ENCODE measurements around the gene MEIG1.

The MEIG1 gene

DNA sequence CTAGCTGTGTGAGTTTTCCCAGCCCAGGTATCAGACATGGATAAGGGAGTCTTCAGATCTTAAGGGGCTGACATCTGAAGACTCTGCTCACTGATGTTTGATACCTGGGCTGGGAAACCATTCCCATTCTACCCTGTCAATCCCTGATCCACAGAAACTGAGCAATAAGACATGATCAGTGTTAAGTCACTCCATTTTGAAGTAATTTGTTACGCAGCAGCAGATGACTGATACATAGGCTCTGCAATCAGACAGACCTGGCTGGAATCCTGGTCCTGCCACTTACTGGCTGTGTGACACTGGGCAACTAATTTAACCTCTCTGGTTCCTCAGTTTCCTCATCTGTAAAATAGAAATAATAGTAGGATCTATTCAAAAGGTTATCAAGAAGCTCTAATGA is 11.9 kb upstream of the MEIG1 start:
- TF ChIP-seq, protein P1, sequence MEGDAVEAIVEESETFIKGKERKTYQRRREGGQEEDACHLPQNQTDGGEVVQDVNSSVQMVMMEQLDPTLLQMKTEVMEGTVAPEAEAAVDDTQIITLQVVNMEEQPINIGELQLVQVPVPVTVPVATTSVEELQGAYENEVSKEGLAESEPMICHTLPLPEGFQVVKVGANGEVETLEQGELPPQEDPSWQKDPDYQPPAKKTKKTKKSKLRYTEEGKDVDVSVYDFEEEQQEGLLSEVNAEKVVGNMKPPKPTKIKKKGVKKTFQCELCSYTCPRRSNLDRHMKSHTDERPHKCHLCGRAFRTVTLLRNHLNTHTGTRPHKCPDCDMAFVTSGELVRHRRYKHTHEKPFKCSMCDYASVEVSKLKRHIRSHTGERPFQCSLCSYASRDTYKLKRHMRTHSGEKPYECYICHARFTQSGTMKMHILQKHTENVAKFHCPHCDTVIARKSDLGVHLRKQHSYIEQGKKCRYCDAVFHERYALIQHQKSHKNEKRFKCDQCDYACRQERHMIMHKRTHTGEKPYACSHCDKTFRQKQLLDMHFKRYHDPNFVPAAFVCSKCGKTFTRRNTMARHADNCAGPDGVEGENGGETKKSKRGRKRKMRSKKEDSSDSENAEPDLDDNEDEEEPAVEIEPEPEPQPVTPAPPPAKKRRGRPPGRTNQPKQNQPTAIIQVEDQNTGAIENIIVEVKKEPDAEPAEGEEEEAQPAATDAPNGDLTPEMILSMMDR (IDR thresholded peaks at IDR 0.05; ENCODE audit: low read depth, low read length), result no peak
- H3K4me3 ChIP-seq (ENCODE audit: low read depth, low read length), result no peak overlapping the region

DNA sequence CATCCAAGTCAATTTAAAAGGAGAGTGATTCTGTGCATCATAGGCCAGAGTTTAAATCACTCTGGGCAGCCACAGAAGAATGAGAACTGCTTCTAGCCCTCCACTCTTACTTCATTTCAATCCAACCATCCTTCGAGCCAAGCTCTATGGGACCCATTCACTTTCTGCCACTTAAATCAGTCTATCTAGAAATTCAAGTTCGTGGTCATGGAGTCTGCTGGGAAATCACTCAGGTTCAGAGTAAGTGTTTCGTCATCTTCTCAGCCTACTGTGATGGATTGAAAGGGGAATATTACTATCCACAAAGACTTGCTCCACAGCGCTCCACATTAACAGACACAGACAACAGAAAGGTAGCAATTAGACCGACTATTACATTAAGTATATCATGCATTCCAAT is 9.9 kb upstream of the MEIG1 start:
- TF ChIP-seq, protein P1 (IDR thresholded peaks at IDR 0.05; ENCODE audit: low read depth, low read length), result no peak
- H3K4me3 ChIP-seq (ENCODE audit: low read depth, low read length), result no peak overlapping the region

DNA sequence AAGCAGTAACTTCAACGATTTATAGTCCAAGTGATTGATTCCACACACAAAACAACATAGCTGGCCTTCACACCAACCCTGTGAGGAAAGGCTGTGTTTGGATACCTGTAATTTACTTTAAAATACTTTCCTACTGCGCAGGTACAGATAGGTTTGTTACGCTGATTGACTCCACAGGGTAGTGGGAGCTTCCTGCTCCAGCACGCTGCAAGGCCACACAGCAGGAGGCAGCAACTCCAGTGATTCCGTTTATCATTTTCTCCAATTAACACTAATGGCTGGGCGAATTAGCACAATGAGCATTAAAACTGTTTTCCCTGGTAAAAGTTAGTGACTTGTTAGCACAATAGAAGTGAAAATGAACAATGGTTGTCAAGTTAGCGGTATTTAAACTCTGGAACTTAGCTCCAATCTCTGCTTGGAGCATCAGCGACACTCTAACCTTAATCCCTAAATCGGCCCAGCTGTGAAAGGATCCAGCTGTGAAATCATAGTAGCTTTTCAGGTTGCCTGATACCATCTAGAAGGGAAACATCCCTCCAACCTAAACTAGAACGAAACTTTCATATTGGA is 6.3 kb upstream of the MEIG1 start:
- TF ChIP-seq, protein P1 (IDR thresholded peaks at IDR 0.05; ENCODE audit: low read depth, low read length), result no peak
- peak overlapping the region; percentile 83 for H3K4me3 ChIP-seq (ENCODE audit: low read depth, low read length)

DNA sequence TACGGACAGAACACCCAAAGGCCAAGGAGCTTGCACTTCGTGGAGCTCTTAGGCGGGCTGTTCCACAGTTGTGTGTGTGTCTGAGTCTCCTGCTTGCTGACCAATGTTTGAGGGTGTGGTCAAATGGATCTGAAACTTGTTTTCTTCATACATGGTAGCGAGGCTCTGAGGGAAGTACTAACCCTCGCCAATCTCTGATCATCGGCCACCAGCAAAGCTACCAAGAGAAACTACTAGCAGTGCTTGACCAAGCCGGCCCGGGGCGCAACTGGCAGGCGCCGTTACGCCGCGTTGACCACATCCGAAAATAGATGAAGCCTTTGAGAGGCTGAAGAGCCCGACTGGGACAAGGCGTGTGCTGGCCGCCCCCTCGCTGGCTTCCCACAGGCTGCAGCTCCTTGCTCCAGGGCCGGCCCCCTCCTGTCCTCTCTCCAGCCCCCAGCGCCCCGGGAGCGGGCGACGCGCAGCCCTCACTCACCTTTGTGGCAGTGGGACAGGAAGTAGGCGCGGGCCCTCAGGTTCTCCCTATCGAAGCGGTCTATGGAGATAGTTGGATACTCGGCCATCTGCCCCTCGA is 5.7 kb upstream of the MEIG1 start:
- TF ChIP-seq, protein P1 (IDR thresholded peaks at IDR 0.05; ENCODE audit: low read depth, low read length), result no peak
- peak overlapping the region; percentile 83 for H3K4me3 ChIP-seq (ENCODE audit: low read depth, low read length)

DNA sequence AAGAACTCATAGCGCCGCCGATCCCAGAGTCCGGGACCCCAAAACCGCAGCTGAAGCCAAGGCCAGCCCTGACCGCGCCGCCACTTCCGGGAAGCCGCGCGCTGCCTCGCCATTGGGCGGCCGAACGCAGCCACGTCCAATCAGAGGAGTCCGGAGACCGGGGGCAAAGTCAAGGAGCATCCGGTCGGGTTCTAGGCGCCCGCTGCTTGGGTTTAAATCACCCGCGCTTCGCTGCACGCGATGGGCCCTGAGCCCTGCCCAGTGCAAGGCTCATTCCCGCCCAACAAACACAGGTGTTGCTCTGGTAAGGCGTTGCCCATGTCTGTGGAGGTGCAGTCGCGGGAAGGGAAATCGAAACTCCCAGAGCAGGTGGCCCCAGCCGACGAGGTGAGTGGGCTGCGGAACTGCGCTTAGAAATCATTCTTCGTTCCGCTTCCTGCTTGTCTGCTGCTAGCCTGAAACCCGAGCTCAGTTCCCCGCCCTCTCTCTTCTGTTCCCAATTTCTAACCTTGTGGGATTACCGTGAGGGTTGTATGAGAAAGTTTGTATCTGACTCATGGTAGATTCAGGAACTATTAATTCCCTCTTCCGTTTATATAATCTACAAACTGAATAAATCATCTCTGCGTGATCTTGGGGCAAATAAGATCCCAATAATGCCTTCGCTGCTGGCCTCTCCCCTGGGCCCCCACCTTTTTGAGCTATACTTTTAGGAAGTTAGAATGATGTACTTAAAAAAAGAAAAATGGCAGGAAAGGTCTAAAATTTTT is 5.0 kb upstream of the MEIG1 start, which contains the start of gene DCLRE1C:
DCLRE1C (minus strand) TSS at position 96 of the 770 bp plus-strand sequence; CDS start at position 10, 86 bp downstream.
- H3K4me3 ChIP-seq (ENCODE audit: low read depth, low read length), result peak within 1 kb of the TSS; percentile 83
- TF ChIP-seq, protein P1 (IDR thresholded peaks at IDR 0.05; ENCODE audit: low read depth, low read length), result no peak

DNA sequence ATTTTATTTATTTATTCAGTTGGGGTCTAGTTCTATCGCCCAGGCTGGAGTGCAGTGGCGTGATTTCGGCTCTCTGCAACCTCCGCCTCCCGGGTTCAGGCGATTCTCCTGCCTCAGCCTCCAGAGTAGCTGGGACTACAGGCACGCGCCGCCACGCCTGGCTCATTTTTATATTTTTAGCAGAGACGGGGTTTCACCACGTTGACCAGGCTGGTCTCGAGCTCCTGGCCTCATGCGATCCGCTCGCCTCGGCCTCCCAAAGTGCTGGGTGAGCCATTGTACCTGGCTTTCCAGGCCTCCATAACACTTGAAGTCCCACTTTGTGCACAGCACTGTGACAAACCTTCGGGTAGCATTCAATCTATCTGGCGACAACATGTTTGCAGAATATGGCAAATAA is 4.3 kb upstream of the MEIG1 start:
- TF ChIP-seq, protein P1 (IDR thresholded peaks at IDR 0.05; ENCODE audit: low read depth, low read length), result no peak
- peak overlapping the region; percentile 83 for H3K4me3 ChIP-seq (ENCODE audit: low read depth, low read length)

DNA sequence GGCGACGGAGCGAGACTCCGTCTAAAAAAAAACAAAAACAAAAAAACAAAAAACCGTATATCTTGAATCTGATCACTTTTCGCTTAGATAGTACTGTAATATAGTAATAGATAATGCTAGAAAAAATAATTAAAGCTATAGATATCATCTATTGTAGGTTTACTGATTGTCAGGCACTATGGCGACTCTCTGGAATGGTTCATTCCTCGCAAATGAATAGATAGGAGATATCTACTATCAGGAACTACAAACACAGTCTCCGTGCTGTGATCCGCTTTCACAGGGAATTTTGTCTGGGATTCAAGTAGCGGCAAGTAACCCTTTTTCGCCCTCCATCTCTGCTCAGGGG is 342 bp upstream of the MEIG1 start:
- peak overlapping the region; percentile 82 for H3K4me3 ChIP-seq (ENCODE audit: low read depth, low read length)
- TF ChIP-seq, protein P1 (IDR thresholded peaks at IDR 0.05; ENCODE audit: low read depth, low read length), result no peak
